T-helper 1 cell treated with Interleukin-12 subunit alpha and Interleukin-12 subunit beta and Interleukin-4 antibody, amounts not matched to agents 30 μg/mL and 1 μg/mL, for 36 hours (primary cell): ENCODE results near the gene ATP6V1D.
"Not testable (repeated sequence)": the region's sequence is repeated elsewhere in the genome, so short reads cannot be mapped to it uniquely, and the experiment has no call there.

ENCODE experiments used
- H3K27ac Mint-ChIP-seq: one replicate; pipeline ENCODE4 v1.8.0; 2021; ENCODE audit warnings: mild to moderate bottlenecking, mixed read lengths
- H3K27me3 Mint-ChIP-seq: one replicate; pipeline ENCODE4 v1.8.0; 2021; ENCODE audit warnings: low read depth, mixed read lengths
- H3K36me3 Mint-ChIP-seq: one replicate; pipeline ENCODE4 v1.8.0; 2021; ENCODE audit warnings: low read depth, mixed read lengths
- H3K4me1 Mint-ChIP-seq: one replicate; pipeline ENCODE4 v1.8.0; 2021; ENCODE audit warnings: low read depth, mixed read lengths
- H3K4me3 Mint-ChIP-seq: one replicate; pipeline ENCODE4 v1.8.0; 2021; ENCODE audit warnings: mild to moderate bottlenecking, moderate library complexity, mixed read lengths
- H3K9me3 Mint-ChIP-seq: one replicate; pipeline ENCODE4 v1.8.0; 2021; ENCODE audit warnings: mixed read lengths

The ATP6V1D gene

DNA sequence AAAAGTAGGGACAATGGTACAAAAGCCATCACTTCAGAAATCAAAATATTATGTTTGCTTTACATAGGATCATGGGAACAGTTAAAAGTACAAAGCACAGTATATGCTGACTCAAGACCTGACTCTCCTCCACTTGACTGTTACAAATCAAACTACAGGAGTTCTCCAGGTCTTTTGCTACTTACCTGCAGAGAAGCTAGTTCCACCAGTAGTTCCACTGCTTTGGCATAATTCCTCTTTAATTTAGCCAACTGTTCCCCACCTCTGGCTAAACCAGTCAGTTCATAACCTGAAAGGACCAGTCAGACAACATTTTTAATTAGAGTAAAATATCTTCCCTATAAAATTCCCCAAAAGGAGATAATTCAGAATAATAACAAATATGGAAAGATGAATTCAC is 14.0 kb downstream of the ATP6V1D start:
- Mint-ChIP-seq H3K27me3 (no peaks in the 10 kb centered on the region), H3K36me3 (peaks cover 26% of the 10 kb centered on the region)

DNA sequence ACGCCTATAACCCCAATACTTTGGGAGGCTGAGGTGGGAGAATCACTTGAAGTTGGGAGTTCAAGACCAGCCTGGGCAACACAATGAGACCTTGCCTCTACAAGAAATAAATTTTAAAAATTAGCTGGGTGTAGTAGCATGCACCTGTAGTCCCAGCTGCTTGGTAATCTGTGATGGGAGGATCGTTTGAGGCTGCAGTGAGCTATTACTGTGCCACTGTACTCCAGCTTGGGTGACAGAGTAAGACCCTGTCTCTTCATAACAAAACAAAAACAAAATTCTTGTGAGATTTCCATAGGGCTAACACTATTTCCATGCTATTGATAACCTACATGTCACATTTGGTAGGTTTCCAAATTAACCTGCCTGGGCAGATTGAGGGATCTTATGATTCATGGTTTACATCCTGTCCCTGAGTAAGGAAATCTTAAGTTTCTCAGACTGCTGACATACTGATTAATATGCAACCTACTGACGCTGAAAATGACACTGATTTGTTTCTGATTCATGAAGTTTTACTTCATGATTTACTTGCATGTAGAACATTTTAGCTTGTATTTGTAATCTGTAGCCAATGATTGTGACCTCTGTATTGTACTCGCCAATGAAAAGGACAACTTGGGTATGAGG is 15.9 kb downstream of the ATP6V1D start:
- H3K27ac Mint-ChIP-seq, result no peak overlapping the region
- H3K36me3 Mint-ChIP-seq, result peaks cover 25% of the 10 kb centered on the region
- H3K4me3 Mint-ChIP-seq, result no peak overlapping the region
- H3K4me1 Mint-ChIP-seq, result no peaks in the 10 kb centered on the region
- no peaks in the 10 kb centered on the region for H3K9me3 Mint-ChIP-seq
- no peaks in the 10 kb centered on the region for H3K27me3 Mint-ChIP-seq

More for the DNA sequence above, 14.0 kb downstream of the ATP6V1D start:
- no peaks in the 10 kb centered on the region for H3K4me1 Mint-ChIP-seq
- no peaks in the 10 kb centered on the region for H3K9me3 Mint-ChIP-seq
- no peak overlapping the region for H3K4me3 Mint-ChIP-seq
- no peak overlapping the region for H3K27ac Mint-ChIP-seq

DNA sequence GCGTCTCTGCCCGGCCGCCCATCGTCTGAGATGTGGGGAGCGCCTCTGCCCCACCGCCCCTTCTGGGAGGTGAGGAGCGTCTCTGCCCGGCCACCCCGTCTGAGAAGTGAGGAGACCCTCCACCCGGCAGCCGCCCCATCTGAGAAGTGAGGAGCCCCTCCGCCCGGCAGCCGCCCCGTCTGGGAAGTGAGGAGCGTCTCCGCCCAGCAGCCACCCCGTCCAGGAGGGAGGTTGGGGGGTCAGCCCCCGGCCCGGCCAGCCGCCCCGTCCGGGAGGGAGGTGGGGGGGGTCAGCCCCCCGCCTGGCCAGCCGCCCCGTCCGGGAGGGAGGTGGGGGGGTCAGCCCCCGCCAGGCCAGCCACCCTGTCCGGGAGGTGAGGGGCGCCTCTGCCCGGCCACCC is 18.4 kb downstream of the ATP6V1D start:
- not testable (repeated sequence) for H3K4me3 Mint-ChIP-seq, H3K9me3 Mint-ChIP-seq, H3K27ac Mint-ChIP-seq, H3K27me3 Mint-ChIP-seq, H3K4me1 Mint-ChIP-seq
- H3K36me3 Mint-ChIP-seq, result peaks cover 32% of the 10 kb centered on the region

DNA sequence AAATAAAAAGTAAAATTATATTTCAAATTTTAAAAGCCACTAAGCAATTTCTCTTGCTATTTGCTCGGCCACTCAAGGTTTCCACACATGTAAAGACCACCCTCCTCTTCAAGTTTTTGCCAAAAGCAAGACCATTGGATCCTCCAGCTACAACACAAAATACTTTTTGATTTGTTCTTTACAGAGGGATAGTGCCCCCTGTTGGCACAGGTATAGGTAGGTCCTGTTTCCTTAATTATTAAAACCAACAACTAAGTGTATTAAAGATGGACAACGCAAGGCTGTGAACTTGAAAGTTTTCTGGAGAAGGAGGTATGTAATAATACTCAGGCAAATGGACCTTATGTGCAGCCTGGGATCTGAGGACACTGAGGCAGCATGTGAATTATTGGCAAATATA is 23.8 kb downstream of the ATP6V1D start:
- Mint-ChIP-seq H3K4me3 (no peak overlapping the region), H3K27ac (no peak overlapping the region), H3K27me3 (no peaks in the 10 kb centered on the region), H3K36me3 (peaks cover 36% of the 10 kb centered on the region), H3K9me3 (no peaks in the 10 kb centered on the region), H3K4me1 (no peaks in the 10 kb centered on the region)

DNA sequence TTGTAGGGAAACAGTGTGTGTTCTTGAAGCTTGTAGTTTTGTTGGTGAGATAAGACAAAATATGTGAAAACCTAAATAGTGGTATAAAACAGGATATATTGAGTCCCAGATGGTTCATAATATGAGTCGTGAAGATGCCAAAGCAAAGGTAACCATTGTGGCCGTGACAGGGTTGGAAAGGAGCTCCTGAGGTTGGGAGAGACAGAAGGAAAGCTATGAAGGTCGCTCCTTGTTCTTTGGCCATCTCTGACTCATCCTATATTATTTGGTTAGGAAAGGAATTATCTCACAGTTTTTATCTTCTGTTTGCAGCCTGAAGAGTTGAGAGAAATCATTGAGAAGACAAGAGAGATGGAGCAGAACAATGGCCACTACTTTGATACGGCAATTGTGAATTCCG is 27.1 kb downstream of the ATP6V1D start:
- Mint-ChIP-seq H3K9me3 (no peaks in the 10 kb centered on the region), H3K27ac (no peak overlapping the region), H3K36me3 (peaks cover 35% of the 10 kb centered on the region), H3K4me1 (no peaks in the 10 kb centered on the region), H3K4me3 (no peak overlapping the region), H3K27me3 (no peaks in the 10 kb centered on the region)

DNA sequence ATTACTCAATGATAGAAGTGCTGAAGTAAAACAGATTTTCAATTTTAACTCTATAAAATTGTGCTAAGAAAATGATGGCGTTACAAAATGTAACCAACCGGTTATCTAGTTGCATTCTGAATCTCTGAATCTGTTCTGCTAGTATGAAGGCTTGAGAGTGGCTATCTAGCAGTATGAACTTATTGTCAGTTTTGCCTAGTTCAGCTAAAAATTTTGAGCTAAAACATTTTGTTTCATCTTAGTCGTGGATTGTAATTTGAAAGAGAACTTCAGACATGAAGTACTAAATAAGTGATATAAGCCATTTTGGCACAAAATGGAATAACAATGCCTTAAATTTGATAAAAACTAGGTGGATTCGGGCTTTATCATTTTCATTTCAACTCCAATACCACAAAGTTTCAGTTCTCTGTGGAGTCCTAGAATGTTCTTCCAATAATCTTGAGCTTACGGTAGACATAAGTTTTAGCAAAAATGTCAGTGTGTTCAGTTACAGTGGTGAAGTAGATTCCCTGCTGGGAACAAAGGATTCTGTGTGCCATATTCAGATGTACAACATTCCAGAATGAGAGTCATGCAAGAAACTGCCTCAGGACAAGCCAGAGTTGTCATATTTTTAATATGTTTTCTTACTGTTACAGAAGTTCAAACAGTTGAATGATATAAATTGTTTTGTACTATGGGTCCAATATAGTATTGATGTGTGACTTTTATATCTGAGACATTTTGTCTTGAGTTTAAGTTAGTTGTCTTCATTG is 28.1 kb downstream of the ATP6V1D start:
- Mint-ChIP-seq H3K36me3 (peaks cover 38% of the 10 kb centered on the region), H3K4me1 (no peaks in the 10 kb centered on the region), H3K4me3 (no peak overlapping the region), H3K9me3 (peaks cover 3% of the 10 kb centered on the region), H3K27me3 (no peaks in the 10 kb centered on the region), H3K27ac (no peak overlapping the region)

DNA sequence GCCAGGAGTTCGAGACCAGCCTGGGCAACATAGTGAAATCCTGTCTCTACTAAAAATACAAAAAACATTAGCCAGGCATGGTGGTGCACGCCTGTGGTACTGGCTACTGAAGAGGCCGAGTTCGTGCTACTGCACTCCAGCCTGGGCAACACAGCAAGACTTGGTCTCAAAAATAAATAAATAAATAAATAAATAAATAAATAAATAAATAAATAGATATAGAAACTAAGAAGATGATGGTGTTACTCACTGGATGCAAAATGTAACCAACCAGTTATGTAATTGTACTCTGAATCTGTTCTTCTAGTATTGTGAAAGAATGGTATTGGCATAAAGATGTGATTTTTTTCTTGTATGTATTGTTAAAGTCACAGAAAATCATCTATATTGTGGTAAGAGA is 29.9 kb downstream of the ATP6V1D start:
- H3K4me3 Mint-ChIP-seq, result not testable (repeated sequence)

DNA sequence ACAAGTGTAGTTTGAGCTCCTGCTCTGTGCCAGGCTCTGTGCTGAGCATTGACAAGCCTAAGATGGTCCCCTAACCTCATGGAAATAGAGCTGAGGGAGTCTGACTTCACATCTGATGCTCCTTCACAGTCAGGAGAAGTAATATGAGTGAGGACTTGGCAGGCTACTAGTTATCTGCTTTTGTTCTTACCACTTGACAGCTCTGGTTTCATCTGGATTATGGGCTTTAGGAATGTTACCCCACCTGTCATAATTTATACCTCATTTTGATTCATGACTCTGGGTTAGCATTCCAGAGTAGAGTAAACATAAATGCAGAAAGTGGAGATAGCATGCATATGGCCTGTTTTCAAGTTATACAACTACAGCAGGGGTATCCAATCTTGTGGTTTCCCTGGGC is 40.5 kb downstream of the ATP6V1D start:
- H3K27me3 Mint-ChIP-seq, result no peaks in the 10 kb centered on the region
- H3K4me3 Mint-ChIP-seq, result no peak overlapping the region
- H3K27ac Mint-ChIP-seq, result no peak overlapping the region
- H3K9me3 Mint-ChIP-seq, result no peaks in the 10 kb centered on the region
- H3K36me3 Mint-ChIP-seq, result no peaks in the 10 kb centered on the region
- no peaks in the 10 kb centered on the region for H3K4me1 Mint-ChIP-seq

More for the DNA sequence above, 29.9 kb downstream of the ATP6V1D start:
- not testable (repeated sequence) for H3K9me3 Mint-ChIP-seq, H3K27ac Mint-ChIP-seq, H3K27me3 Mint-ChIP-seq, H3K4me1 Mint-ChIP-seq
- H3K36me3 Mint-ChIP-seq, result peaks cover 32% of the 10 kb centered on the region

DNA sequence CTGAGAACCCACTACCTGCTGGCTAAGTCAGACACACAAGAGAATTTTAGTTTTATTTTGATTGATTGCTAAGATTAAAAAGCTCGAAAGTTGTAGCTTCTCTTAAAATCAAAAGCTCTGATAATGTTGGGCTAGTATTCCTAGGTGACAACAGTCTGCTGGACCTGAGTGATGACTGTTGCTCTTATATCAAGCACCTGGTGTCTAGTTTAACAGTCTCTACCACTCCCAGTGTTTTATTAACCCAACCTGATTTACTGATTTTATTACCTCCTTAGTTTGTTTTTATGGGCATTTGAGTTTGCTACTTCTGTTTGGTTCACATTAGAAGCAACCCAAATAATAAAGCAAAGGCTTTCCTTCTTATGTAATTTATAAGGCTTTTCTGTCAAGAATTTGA is 41.8 kb downstream of the ATP6V1D start:
- H3K9me3 Mint-ChIP-seq, result no peaks in the 10 kb centered on the region
- no peak overlapping the region for H3K27ac Mint-ChIP-seq
- no peak overlapping the region for H3K4me3 Mint-ChIP-seq
- no peaks in the 10 kb centered on the region for H3K36me3 Mint-ChIP-seq
- no peaks in the 10 kb centered on the region for H3K4me1 Mint-ChIP-seq
- no peaks in the 10 kb centered on the region for H3K27me3 Mint-ChIP-seq

DNA sequence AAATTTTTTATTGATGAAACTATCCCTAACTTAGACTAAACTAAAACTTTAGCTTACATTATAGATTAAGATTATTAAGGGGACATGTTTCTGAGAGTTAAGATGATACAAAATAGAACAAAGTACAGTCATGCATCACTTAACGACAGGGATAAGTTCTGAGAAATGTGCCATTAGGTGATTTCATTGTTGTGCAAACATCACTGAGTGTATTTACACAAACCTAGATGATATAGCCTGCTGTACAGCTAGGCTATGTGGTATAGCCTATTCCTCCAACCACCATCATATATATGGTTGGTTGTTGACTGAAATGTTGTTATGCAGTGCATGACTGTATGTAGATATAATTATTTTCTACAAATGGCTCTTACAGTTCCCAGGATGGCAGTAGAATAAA is 46.5 kb downstream of the ATP6V1D start:
- H3K27ac Mint-ChIP-seq, result no peak overlapping the region
- H3K4me3 Mint-ChIP-seq, result no peak overlapping the region
- no peaks in the 10 kb centered on the region for H3K4me1 Mint-ChIP-seq
- H3K9me3 Mint-ChIP-seq, result no peaks in the 10 kb centered on the region
- H3K36me3 Mint-ChIP-seq, result no peaks in the 10 kb centered on the region
- no peaks in the 10 kb centered on the region for H3K27me3 Mint-ChIP-seq

DNA sequence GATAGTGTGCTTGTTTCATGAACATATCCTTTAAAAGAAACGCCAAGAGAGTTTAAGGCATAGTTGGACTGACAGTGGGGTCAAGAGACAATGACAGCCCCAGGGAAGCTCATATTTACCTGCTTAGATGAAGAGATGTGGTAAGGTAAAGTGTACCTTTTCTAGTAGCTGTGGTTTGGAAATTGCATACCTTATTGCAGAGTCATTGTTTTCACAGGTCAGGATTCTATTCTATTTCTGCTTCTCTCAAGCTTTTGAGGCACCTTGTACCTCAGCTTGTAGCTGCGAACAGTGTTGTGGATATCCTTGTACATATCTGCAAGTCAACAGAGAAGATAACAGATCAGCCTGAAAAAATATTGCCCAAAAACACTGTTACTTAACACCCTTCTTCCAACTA is 47.7 kb downstream of the ATP6V1D start:
- Mint-ChIP-seq H3K4me3 (no peak overlapping the region), H3K36me3 (no peaks in the 10 kb centered on the region), H3K27ac (no peak overlapping the region), H3K27me3 (no peaks in the 10 kb centered on the region), H3K4me1 (no peaks in the 10 kb centered on the region), H3K9me3 (no peaks in the 10 kb centered on the region)
